ENCODE results near the gene NLRP6.
"Not testable (repeated sequence)": the region's sequence is repeated elsewhere in the genome, so short reads cannot be mapped to it uniquely, and the experiment has no call there.

NLRP6 gene

DNA sequence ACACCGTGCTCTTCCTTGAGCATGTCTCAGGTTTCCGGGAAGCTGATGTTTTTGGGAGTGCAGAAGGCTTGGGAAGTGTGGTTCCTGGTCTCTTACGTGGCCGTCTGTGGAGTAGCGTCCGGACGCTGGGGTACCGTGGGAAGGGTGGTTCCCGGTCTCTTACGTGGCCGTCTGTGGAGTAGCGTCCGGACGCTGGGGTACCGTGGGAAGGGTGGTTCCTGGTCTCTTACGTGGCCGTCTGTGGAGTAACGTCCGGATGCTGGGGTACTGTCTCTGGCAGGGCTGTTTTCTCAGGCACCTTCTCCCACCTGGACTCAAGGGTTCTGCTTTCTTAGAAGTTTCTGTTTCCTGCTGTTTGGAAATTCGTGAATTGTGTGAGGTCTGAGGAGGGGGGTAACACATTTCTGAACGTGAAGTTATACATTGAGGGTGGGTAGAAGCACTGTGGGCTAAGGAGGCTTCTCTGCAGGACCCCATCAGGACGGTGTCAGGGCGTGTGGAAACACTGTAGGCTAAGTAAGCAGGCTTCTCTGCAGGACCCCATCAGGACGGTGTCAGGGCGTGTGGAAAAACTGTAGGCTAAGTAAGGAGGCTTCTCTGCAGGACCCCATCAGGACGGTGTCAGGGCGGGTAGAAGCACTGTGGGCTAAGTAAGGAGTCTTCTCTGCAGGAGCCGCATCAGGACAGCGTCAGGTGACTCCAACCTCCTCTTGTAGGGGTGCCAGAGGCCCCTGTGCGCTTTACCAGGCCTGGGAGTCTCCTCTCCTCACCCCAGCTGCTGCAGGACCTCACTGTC is 47.8 kb downstream of the NLRP6 start:
- no peak for DNase-seq (ENCODE audit: low read depth)

DNA sequence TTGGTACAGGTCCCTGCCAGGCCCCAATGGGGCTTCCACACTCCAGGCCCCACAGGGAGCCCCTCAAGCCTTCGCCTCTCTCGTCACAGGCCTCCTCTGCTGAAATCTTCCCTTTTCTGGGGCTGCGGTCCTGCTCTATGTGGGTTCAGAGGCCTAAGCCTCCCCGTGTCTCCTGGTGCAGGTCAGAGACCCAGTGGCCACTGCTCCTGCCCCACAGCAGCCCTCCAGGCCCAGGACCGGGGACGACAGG is 48.3 kb downstream of the NLRP6 start:
- DNase-seq (ENCODE audit: low read depth) = no peak

DNA sequence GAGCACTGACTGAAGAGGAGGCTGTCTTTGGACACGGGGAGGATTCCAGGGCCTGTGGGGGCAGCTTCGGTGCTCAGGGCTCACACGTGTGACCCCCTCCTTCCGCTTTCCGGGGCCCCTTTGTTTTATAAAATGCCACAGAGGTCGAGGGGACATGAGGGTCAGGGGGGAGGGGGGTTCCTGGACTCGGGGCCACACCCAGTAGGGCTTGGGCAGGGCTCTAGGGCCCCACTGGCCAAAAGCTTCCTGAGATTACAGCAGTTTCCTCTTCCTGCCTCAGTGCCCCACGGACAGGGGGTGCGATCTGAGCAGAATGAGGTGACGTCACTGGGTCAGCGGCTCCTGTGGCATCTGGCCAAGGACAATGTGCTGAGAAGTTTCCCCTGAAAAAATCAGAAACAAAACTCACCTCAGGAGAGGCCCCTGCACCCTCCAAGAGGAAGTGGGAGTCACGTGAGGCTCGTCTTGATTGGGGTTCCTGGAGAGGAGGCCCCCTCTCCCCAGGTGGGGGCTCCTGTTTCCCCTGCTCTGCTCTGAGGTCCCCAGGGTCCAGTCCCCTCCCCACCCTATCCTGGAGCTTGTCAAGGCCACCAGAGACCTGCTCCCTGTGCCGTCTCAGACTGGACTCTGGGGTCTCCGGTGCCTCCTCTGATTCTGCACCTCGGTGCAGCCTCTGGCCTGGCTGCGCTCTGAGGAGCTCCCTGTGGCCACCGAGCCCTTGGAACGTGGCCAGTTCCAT is 48.8 kb downstream of the NLRP6 start:
- peak; percentile 46 for DNase-seq (ENCODE audit: low read depth)

DNA sequence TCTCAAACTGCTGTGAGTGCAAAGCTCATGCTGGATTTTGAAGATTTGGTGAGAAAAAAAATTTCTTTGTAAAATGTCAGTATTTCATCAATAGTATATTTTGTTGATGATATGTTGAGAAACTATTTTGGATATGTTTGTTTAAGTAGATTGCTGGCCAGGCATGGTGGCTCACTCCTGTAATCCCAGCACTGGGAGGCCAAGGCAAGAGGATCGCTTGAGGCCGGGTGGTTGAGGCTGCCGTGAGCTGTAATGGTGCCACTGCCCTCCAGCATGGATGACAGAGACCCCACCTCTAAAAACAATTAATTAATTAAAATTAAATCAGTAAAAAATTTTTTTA is 49.3 kb downstream of the NLRP6 start:
- peak; percentile 9 for DNase-seq (ENCODE audit: low read depth)

DNA sequence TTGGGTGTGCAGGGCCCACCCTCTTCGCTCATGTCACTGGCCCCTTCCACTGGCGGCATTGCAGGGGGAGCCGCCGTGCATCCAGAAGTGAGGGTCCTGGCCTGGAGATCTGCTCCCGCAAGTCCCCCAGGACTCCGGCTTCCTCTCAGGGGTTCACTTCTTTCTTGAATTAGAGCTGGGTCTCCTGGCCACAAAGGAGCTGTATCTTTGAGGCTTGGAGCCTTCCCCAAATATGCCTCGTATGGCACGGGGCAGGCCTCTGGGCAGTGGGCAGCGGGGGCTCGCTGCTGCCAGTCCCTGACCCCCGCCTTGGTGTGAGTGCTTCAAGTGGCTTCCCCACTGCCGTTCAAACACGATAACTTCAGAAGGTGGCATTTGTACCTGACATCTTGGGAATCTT is 49.8 kb downstream of the NLRP6 start:
- DNase-seq (ENCODE audit: low read depth) = no peak

DNA sequence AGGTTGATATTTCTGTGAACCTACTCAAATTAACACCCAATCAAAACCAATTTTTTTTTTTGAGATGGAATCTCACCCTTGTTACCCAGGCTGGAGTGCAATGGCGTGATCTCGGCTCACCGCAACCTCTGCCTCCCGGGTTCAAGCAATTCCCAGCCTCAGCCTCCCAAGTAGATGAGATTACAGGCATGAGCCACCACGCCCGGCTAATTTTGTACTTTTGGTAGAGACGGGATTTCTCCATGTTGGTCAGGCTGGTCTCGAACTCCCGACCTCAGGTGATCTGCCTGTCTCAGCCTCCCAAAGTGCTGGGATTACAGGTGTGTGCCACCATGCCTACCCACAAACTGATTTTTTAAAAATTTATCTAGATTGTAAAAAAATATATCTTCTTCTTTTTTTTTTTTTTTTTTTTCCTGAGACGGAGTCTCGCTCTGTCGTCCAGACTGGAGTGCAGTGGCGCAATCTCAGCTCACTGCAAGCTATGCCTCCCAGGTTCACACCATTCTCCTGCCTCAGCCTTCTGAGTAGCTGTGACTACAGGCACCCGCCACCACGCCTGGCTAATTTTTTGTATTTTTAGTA is 50.4 kb downstream of the NLRP6 start:
- not testable (repeated sequence) for DNase-seq (ENCODE audit: low read depth)

DNA sequence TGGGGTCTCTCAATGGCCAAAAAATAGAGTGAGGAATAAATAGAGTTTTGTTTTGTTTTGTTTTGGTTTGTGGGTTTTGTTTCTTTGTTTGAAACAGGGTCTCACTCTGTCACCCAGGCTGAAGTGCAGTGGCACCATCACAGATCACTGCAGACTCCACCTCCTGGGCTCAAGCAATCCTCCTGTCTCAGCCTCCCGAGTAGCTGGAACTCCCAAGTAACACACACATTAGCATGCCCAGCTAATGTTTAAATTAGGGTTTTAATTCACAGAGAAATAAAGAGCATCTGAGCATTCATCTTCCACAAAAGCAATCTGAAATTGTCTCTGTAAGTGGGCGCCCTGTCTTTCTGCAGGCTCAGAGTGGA is 51.7 kb downstream of the NLRP6 start:
- DNase-seq (ENCODE audit: low read depth) = no peak

DNA sequence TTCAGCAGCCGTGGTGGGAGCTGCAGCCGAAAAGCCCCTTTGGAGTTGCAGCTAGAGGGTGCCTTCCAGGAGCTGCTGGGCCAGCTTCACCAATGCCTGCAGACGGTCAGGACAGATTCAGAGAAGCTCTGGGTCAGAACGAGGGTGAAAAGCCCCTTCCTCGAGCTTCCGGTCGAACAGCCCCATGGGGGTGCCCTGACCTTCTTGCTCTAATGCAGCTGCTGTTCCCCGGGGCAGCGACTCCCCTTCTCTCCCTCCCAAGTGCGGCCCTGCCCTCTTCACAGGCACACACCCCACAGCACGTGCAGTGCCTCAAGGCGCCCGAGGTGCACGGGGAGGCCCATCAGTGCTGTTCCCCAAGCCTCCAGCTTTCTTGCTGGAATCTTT is 52.1 kb downstream of the NLRP6 start:
- no peak for DNase-seq (ENCODE audit: low read depth)

DNA sequence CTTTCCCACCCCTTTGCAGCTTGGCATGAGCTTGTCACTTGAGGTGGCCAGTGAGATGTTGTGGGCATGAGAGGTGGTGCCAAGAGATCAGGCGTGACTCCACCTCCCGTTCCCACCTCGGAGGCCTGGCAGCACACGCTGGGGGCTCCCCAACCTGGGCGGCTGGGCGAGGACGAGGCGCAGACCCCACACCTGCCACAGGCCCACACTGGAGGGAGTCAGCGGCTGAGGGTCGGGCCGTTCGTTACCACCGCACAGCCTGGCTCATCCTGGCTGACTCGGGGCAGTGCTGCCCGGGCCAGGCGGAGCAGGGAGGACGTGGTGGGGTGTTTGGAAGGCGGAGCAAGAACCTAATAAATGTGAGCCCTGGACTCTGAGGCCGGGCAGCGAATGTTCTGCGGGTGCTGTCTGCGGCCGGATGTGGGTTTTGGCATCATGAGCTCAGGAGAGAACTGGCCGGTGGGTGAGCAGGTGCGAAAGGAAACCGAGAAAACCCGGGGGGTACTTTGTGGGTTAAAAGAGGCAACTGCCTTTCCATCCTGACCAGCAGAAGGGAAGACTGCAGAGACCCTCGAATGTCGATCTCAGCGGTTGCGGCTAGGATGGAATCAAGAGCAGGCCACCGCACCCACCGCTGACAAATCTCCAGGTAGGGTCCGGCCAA is 52.6 kb downstream of the NLRP6 start:
- no peak for DNase-seq (ENCODE audit: low read depth)

DNA sequence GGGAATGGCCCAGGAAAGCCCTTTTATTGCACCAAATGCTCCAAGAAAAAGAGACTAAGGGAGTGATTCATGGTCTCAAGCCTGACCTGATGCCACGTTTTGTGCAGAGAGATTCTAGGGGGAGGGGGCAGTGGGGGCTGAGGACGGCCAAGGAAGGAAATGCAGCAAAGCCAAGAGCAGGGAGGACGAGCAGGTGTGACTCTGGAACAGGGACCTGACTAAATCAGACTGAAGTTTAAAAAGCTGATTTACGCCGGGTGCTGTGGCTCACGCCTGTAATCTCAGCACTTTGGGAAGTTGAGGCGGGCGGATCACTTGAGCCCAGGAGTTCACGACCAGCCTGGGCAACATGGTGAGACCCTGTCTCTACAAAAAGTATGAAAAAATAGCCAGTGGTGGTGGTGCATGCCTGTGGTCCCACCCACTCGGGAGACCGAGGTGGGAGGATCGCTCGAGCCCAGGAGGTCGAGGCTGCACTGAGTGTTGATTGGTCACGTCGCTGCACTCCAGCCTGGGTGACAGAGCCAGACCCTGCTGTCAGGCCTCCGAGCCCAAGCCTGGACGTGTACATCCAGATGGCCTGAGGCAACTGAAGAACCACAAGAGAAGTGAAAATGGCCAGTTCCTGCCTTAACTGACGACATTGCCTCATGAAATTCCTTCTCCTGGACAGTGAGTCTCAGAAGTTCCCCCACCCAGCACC is 53.3 kb downstream of the NLRP6 start:
- DNase-seq (ENCODE audit: low read depth) = no peak

DNA sequence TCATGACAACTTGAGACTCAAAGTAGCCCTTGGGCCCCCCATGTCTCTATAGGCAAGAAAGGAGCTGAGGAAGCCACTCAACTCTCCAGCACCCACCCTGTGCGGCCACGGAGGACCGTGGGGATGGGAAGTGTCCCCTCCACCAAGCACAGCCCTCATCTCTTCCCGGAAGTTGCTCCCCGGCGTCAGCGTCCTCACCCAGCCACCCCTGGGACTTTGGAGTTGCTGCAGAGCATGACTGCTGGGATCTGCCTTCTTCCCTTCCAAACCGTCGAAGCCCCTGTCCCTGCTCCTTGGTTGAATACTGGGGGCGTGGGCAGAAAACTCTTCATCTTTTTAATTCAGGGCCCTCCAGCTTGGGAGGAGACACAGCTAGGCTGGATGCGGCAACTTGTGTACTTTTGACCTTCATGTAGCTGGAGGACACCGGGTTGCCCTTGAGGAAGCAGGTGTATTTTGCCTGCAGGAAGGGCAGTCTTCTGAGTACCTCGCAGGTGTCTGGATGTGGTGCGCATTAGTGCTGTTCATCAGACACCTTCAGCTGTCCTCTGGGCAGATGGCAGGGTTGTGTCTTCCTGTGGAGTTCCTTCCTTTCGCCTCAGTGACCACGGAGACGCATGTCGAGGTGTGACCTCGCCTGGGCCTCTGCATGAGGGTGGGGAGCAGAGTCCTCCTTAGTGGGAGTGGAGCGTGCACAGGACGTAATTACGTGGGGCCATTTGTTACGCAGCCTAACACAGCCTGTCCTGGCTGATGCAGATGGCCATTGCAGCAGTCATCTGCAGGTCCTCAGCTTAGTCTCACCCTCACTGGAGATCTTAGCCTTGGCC is 54.7 kb downstream of the NLRP6 start:
- DNase-seq (ENCODE audit: low read depth) = no peak

DNA sequence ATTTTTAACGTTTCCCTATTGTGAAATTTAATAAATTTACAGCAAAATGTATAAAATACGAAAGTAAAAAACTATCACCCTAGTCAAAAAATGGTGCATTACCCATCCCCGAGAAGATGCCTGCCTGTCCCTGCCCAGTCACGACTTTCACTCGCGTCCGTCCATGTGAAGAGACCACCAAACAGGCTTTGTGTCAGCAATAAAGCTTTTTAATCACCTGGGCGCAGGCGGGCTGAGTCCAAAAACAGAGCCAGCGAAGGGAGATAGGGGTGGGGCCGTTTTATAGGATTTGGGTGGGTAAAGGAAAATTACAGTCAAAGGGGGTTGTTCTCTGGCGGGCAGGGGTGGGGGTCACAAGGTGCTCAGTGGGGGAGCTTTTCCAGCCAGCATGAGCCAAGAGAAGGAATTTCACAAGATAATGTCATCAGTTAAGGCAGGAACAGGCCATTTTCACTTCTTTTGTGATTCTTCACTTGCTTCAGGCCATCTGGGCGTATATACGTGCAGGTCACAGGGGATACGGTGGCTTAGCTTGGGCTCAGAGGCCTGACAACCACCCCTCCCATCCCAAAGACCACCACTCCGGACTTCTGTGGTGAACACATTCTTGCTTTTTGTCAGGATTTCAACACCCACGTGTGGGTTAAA is 55.5 kb downstream of the NLRP6 start:
- not testable (repeated sequence) for DNase-seq (ENCODE audit: low read depth)

DNA sequence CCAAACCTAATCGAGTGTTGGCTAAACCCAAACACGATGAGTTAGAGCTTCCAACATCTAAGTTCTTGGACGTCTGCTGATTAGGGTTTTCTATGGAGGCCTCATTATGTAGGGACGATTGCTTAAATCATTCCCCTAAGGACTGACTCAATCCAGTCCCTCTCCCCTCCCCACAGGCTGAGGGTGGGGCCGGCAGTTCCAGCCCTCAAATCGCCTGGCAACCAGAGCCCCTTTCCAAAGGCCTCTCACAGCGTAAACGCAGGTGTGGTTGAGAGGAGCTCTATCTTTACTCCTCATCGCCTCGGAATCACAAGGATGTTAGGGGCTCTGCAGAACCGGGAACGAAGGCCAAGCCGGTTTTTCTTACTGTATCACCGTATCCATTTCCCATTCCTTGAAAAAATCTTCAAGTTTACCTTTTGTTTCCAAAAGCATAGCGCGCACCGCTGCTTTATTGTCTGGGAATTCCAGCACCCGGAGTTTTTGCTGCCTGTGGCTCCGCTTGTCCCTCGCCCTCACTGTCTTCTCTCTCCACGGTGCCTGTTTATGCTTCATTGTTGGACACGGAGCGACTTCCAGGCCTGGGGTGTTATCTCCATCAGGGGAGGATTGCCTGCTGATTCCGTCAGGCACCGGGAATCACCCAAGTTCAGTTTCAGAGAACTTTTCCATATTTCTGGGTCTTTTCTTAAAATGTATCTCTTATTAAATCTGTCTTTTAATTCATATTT is 56.2 kb downstream of the NLRP6 start:
- no peak for DNase-seq (ENCODE audit: low read depth)

All from ELR (cell line).